K562 (cell line): ENCODE measurements around the gene TFRC. TPM values are rescaled to one million over a fixed set of nuclear protein-coding genes. Genes with fewer than 3 reads are reported as not detected.

Experiments
- BRCA1 ChIP-seq, 2 experiments: fragments of 450-650 bp in 1 of 2; sonication (generic) in 1 of 2; formaldehyde crosslinking in 1 of 2; IDR thresholded peaks; 2 replicates each; pipeline versions ENCODE4 v1.5.0 to v1.6.1; 2017 to 2020; ENCODE audit warnings: mild to moderate bottlenecking in 1 of 2, missing genetic modification reagents in 1 of 2
- ESRRA ChIP-seq: fragments of 450-650 bp; IDR thresholded peaks from 2 replicates; pipeline ENCODE4 v1.6.1; 2014; ENCODE audit warnings: low read depth, mild to moderate bottlenecking, moderate library complexity, borderline replicate concordance
- FOSL1 ChIP-seq: fragments of 200-800 bp; sonication (Bioruptor generic); conservative IDR thresholded peaks from 2 replicates; pipeline ENCODE4 v1.6.1; 2016; ENCODE audit warnings: missing genetic modification characterization, missing compliant biosample characterization
- JUN ChIP-seq, 2 experiments: sonication (generic) in 1 of 2; formaldehyde crosslinking in 1 of 2; IDR thresholded peaks; 2 replicates each; pipeline versions ENCODE4 v1.6.1 to v1.8.0; 2012 to 2022; ENCODE audit warnings: borderline replicate concordance in 2 of 2, mild to moderate bottlenecking in 2 of 2, improper control_type of control experiment in 1 of 2, low read depth in 1 of 2, low read length in 1 of 2, missing genetic modification reagents in 1 of 2
- KHSRP ChIP-seq: fragments of 450-650 bp; IDR thresholded peaks from 2 replicates; pipeline ENCODE4 v1.6.1; 2017
- STAG1 ChIP-seq: sonication (generic); formaldehyde crosslinking; IDR thresholded peaks from 2 replicates; pipeline ENCODE4 v1.5.0; 2020; ENCODE audit warnings: missing genetic modification reagents, borderline replicate concordance
- ZNF707 ChIP-seq: fragments of 250-450 bp; sonication (Bioruptor Pico); conservative IDR thresholded peaks from 2 replicates; pipeline ENCODE4 v1.8.0; 2022; ENCODE audit warnings: inconsistent platforms, mild to moderate bottlenecking, moderate library complexity
- polyA plus RNA-seq, 8 experiments: library from polyadenylated mRNA; depleted of rRNA in 4 of 8; stranded (reverse) in 5 of 8; unstranded in 3 of 8; fragments of >200 nt; fragmentation: Nextera tagmentation in 2 of 8; fragmentation: Illumina TruSeq in 1 of 8; extraction: Ambion mirVana in 2 of 8; extraction: Trizol in 1 of 8; gene quantifications; 2 replicates each; pipeline versions ENCODE4 v1.2.1 to v1.2.3, GENCODE V29; 2011 to 2014; ENCODE audit warnings: inconsistent platforms in 1 of 8, missing spikeins in 1 of 8
- total RNA-seq, 7 experiments: library from RNA; depleted of rRNA in 6 of 7; stranded (reverse); fragments of >200 nt in 6 of 7; fragmentation: Illumina TruSeq in 2 of 7; extraction: Trizol in 2 of 7; gene quantifications; 2 replicates each; pipeline versions ENCODE4 v1.2.1 to v1.2.3, GENCODE V29; 2011 to 2021; ENCODE audit warnings: low replicate concordance in 1 of 7
- TF ChIP-seq, protein P1 (sequence below), 2 experiments: fragments of 450-650 bp; formaldehyde crosslinking in 1 of 2; IDR thresholded peaks; 2 replicates each; pipeline versions ENCODE4 v1.4.0 to v1.6.1; 2014 to 2020; ENCODE audit warnings: mild to moderate bottlenecking in 2 of 2, borderline replicate concordance in 1 of 2, low read depth in 1 of 2
- TF ChIP-seq, protein P2 (sequence below): fragments of 450-650 bp; IDR thresholded peaks from 2 replicates; pipeline ENCODE4 v1.6.1; 2016; ENCODE audit warnings: borderline replicate concordance
- TF ChIP-seq, protein P3 (sequence below): fragments of 450-650 bp; formaldehyde crosslinking; IDR thresholded peaks from 2 replicates; pipeline ENCODE4 v1.4.0; 2022; ENCODE audit warnings: missing genetic modification characterization

TFRC gene
- total and polyA plus RNA-seq, 9 of the 15 experiments (the other 6 are each of a cell fraction or from before 2014, with no cell fraction given) = 149 to 679 (median 332) TPM

DNA sequence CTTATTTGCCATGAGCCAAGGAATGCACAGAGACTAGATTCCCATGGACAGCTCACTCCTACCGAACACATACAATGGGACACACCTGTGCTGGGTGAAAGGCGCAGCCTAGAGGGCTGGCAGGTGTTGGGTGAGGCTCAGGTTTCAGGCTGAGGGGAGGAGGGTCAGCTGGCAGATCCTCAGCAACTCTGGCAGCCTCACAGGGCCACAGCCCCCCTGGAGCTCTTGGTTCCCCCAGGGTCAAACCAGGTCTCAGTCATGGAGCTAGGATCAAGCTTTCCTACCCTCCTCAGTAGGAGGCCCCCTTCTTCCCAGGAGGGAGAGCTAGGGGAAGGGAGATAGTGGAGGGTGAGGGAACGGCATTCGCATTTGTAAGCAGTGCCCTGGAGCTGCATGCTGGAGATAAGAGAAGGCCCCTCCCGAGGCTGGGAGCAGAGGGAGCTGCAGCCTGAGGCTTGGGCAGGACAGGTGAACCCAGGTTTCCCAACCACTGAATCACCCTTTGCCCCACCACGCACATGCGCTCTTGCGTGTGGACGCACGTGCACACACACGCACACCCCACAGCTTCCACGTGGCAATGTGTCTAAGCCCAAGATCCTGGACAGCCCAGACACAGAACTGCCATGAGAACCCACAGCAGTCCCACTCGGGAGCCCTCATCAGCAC lies 26.3 kb upstream of the TFRC start (continued):
- TF ChIP-seq ESRRA (peak; percentile 51; the same call in 1 of the 2 replicates), BRCA1 (IDR thresholded peaks at IDR 0.05) (no peak), BRCA1 (CRISPR knock-in tag; IDR thresholded peaks at IDR 0.05) (no peak), STAG1 (CRISPR knock-in tag) (no peak), KHSRP (no peak), ZNF707 (CRISPR knock-in tag) (no peak), FOSL1 (tag) (peak; percentile 60), JUN (IDR thresholded peaks at IDR 0.05; ENCODE audit: borderline replicate concordance, low read depth, low read length) (peak; percentile 61; the same call in 1 of the 2 replicates), JUN (CRISPR knock-in tag; IDR thresholded peaks at IDR 0.05; ENCODE audit: borderline replicate concordance) (no peak)
- TF ChIP-seq, protein P1, sequence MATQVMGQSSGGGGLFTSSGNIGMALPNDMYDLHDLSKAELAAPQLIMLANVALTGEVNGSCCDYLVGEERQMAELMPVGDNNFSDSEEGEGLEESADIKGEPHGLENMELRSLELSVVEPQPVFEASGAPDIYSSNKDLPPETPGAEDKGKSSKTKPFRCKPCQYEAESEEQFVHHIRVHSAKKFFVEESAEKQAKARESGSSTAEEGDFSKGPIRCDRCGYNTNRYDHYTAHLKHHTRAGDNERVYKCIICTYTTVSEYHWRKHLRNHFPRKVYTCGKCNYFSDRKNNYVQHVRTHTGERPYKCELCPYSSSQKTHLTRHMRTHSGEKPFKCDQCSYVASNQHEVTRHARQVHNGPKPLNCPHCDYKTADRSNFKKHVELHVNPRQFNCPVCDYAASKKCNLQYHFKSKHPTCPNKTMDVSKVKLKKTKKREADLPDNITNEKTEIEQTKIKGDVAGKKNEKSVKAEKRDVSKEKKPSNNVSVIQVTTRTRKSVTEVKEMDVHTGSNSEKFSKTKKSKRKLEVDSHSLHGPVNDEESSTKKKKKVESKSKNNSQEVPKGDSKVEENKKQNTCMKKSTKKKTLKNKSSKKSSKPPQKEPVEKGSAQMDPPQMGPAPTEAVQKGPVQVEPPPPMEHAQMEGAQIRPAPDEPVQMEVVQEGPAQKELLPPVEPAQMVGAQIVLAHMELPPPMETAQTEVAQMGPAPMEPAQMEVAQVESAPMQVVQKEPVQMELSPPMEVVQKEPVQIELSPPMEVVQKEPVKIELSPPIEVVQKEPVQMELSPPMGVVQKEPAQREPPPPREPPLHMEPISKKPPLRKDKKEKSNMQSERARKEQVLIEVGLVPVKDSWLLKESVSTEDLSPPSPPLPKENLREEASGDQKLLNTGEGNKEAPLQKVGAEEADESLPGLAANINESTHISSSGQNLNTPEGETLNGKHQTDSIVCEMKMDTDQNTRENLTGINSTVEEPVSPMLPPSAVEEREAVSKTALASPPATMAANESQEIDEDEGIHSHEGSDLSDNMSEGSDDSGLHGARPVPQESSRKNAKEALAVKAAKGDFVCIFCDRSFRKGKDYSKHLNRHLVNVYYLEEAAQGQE (IDR thresholded peaks at IDR 0.05; ENCODE audit: borderline replicate concordance) = peak; percentile 51; the same call in 1 of the 2 replicates
- TF ChIP-seq, protein P1 (CRISPR knock-in tag; IDR thresholded peaks at IDR 0.05; ENCODE audit: low read depth) = 0 out of 2 replicates have a peak, but pooled peaks have one; percentile 12
- TF ChIP-seq, protein P2, sequence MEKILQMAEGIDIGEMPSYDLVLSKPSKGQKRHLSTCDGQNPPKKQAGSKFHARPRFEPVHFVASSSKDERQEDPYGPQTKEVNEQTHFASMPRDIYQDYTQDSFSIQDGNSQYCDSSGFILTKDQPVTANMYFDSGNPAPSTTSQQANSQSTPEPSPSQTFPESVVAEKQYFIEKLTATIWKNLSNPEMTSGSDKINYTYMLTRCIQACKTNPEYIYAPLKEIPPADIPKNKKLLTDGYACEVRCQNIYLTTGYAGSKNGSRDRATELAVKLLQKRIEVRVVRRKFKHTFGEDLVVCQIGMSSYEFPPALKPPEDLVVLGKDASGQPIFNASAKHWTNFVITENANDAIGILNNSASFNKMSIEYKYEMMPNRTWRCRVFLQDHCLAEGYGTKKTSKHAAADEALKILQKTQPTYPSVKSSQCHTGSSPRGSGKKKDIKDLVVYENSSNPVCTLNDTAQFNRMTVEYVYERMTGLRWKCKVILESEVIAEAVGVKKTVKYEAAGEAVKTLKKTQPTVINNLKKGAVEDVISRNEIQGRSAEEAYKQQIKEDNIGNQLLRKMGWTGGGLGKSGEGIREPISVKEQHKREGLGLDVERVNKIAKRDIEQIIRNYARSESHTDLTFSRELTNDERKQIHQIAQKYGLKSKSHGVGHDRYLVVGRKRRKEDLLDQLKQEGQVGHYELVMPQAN = peak; percentile 49; the same call in 1 of the 2 replicates
- TF ChIP-seq, protein P3, sequence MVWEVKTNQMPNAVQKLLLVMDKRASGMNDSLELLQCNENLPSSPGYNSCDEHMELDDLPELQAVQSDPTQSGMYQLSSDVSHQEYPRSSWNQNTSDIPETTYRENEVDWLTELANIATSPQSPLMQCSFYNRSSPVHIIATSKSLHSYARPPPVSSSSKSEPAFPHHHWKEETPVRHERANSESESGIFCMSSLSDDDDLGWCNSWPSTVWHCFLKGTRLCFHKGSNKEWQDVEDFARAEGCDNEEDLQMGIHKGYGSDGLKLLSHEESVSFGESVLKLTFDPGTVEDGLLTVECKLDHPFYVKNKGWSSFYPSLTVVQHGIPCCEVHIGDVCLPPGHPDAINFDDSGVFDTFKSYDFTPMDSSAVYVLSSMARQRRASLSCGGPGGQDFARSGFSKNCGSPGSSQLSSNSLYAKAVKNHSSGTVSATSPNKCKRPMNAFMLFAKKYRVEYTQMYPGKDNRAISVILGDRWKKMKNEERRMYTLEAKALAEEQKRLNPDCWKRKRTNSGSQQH (CRISPR knock-in tag) = no peak
